ENCODE results near the gene SLC1A4.

GRCh38 chr2:65053199-65053598, 64.0 kb downstream of the SLC1A4 start:
- TF ChIP-seq CTCF (IDR thresholded peaks at IDR 0.05; ENCODE audit: poor library complexity, severe bottlenecking) = no peak
- no peak for TF ChIP-seq POLR2AphosphoS5 (IDR thresholded peaks at IDR 0.05)

All from neural cell (in vitro differentiated cells).